ENCODE data around the gene FOXC2.

DNA sequence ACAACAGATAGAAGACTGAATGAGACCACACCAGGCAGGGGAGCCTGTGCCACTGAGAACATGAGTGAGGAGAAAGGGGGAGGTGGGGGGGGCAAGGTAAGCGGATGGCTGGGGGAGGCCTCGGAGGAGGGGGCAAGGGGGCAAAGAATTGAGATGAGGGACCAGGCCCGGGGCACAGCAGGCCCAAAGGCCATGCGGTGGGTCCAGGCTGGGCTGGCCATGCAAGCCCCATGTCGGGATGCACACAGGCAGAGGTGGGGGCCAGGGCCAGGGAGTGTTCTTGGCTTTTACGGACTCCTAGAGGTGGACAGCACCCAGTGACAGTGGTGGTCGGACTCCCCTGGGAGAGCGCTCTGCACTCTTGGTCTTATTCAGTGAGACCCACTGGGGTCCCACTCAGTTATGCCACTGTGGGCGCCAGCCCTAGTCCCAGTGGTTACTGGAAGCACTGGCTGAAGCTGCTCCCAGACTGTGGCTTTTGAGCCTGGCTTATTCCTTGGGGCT lies 6.8 kb upstream of the FOXC2 start:
- TF ChIP-seq, protein P1, sequence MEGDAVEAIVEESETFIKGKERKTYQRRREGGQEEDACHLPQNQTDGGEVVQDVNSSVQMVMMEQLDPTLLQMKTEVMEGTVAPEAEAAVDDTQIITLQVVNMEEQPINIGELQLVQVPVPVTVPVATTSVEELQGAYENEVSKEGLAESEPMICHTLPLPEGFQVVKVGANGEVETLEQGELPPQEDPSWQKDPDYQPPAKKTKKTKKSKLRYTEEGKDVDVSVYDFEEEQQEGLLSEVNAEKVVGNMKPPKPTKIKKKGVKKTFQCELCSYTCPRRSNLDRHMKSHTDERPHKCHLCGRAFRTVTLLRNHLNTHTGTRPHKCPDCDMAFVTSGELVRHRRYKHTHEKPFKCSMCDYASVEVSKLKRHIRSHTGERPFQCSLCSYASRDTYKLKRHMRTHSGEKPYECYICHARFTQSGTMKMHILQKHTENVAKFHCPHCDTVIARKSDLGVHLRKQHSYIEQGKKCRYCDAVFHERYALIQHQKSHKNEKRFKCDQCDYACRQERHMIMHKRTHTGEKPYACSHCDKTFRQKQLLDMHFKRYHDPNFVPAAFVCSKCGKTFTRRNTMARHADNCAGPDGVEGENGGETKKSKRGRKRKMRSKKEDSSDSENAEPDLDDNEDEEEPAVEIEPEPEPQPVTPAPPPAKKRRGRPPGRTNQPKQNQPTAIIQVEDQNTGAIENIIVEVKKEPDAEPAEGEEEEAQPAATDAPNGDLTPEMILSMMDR (IDR thresholded peaks at IDR 0.05), result no peak
- no peak for TF ChIP-seq POLR2A (IDR thresholded peaks at IDR 0.05)
